HG03354 (cell line): ENCODE results near the gene KEAP1.
"Not testable (repeated sequence)": the region's sequence is repeated elsewhere in the genome, so short reads cannot be mapped to it uniquely, and the experiment has no call there.

Experiments used
- ATAC-seq: cut with Tn5 transposase; IDR thresholded peaks from one replicate; pipeline ENCODE4 v1.9.1; 2021; ENCODE audit warnings: mild to moderate bottlenecking; ENCODE audit not compliant: unreplicated experiment, poor library complexity, severe bottlenecking

KEAP1 gene

DNA sequence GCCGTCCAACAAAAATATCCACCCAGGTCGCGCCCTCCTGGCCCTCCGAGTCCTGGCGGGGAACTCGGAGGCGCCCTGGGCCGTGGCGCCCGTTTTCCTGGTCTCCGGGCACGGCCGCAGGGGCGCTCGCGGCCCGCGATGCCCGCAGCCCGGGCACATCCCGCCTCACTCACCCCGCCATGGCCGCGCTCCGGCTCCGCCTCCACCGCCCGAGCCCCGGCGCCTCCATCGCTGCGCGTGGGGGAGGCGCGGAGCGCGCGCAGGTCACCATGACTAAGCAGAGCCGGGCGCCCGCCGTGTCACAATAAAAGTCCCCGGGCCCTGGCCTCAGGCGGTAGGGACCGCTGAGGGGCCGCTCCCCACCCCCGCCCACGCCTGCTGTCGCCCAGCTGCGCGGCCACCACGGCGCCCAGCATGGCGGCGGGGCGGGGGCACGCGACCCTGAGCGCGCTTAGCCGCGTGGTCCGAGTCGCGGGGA is 593 bp downstream of the KEAP1 start:
- peak; percentile 83 for ATAC-seq

DNA sequence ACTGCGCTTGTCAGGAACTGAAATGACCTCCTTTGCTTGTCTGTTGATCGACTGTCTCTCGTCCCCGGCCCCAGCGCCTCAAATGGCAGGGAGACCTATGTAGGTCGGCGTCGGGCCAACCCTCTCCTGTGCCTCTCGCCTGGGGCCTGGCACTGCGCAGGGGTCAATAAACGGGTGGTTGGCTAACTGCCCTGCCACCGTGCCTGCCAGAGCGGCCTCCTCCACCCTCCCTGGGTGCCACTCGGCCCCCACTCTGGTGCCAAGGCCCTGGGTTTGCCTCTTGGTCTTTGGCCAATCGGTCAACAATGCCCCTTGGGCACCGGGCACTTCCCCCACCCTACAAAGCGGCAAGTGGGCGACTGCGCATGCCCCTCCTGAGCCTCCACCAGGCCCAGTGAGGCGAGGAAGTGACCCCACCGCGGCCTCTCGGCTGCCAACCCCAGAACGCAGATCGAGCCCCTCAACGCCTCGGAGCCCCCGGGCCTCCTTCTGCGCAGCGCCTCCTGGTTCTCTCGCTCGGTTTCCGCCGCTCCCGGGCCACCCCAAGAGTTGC is 1.1 kb downstream of the KEAP1 start:
- peak; percentile 45 for ATAC-seq

GRCh38 chr19:10500247-10500592 is 2.9 kb downstream of the KEAP1 start:
- ATAC-seq = no peak

- no peak for ATAC-seq
These were observed 3.5 kb downstream of the KEAP1 start for GRCh38 chr19:10499550-10500246.

- no peak for ATAC-seq
These were observed 5.8 kb downstream of the KEAP1 start for GRCh38 chr19:10497371-10497770.

DNA sequence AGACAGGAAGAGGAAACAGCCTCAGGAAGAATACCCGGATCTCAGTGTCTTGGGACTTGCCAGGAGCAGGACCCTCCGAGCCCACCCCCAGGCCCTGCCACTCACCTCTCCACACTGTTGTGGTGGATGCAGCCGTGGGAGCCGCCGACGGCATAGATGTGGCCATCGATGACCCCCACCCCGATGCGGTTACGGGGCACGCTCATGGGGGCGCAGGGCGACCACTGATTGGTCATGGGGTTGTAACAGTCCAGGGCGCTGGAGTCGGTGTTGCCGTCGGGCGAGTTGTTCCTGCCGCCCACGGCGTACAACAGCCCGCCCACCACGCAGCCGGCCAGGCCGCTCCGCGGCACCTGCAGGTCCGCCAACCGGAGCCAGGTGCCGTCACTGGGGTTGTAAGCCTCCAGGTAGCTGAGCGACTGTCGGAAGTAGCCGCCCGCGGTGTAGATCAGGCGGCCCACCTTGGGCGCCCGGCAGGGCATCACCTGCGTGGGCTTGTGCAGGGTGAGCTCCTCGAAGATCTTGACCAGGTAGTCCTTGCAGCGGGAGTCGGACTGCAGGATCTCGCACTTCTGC is 11.6 kb downstream of the KEAP1 start:
- no peak for ATAC-seq

DNA sequence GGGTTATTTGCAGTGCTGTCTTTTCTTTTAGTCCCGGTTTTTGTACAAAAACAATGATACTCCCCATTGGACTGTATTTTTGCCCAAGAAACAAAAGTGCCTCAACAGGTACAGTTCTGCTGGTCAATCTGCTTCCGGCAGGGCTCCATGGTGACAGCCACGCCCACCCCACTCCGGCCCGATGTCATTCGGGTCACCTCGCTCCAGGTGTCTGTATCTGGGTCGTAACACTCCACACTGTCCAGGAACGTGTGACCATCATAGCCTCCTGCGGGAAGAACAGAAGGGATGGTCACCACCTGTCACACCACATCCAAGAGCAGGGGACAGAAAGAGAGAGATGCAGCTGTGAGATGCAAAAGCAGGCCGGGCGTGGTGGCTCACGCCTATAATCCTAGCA is 16.6 kb downstream of the KEAP1 start:
- ATAC-seq = no peak

DNA sequence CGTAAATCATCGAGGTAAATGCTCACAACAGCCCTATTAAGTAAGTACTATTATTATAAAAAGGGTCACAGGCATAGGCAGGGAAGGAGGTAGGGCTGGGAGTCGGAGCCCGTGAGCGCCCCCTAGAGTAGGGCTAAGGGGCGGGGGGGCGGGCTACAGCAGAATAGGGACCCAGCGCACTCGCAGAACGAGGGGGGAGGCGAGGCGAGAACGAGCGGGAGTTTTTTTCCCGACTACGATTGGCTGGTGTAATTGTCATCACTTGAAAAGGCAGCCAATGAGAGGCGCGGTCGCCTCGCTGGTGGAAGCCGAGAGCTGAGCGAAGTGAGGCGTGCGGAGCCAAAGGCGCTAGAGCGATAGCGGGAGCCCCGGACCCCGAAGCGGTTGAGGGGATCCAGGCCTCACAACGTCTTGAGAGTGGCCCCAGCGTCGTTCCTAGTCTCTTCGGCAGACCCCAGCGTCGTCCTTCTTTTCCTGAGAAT is 24.2 kb downstream of the KEAP1 start:
- peak; percentile 52 for ATAC-seq

DNA sequence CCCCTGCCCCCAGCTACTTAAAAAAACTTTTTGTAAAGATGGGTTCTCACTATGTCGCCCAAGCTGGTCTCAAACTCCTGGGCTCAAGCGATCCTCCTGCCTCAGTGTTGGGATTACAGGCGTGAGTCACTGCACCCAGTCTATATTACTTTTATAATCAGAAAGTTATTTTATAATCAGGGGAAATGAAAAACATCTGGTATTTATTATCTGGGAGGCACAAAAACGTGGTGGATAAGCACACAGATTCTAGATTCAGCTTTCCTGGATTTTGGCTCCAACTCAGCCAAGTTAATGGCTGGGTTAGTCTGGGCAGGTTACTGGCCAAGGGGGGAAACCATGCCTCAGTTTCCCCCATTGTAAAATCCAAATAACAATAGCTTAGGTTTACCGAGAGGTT is 24.7 kb downstream of the KEAP1 start:
- no peak for ATAC-seq

DNA sequence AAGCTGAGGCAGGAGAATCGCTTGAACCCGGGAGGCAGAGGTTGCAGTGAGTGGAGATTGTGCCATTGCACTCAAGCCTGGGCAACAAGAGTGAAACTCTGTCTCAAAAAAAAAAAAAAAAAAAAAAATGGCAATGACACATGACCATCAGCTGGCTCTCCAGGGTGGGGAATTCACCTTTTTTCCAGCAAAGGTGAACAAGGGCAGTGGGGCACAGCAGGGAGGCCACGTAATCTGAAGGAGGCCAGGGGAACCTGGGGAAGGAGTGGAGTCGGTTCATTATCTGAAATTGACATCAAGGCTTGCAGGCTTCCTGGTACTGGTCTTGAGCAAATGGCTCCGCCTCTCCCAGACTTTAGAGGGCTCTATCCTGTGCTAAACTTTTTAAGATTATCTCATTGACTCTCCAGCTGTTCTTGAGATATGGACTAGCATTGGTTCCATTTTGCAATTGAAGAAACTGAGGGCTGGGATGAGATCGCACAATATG is 28.1 kb downstream of the KEAP1 start:
- ATAC-seq = no peak

DNA sequence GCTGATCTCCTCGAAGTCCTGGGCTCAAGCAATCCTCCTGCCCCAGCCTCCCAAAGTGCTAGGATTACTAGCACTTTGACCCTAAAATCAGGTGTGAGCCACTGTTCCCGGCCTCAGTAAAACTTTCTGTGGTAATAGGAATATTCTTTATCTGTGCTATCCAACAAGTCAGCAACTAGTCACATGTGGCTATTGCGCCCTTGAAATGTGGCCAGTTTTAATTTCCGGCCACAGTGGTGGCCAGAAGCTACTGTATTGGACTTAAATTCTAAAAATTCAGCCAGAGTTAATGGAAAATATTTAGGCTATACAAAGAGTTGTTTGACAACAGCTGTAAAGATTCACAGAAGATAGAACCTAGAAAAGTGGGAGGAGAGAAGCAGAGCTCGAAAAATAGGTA is 30.0 kb downstream of the KEAP1 start:
- ATAC-seq = no peak

DNA sequence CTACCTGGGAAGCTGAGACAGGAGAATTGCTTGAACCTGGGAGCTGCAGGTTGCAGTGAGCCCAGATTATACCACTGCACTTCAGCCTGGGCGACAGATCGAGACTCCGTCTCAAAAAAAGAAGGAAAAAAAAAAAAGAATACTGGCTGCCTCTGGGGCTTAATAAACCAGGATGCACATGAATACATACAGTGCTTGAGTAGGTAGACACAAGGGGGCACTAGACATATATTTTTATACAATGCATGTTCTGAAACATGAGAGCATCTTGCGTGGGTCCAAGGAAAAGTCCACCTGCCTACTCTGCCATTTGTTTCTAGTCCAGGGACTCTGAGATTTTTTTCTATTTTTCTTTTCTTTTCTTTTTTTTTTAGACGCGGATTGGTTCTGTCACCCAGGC is 31.2 kb downstream of the KEAP1 start:
- no peak for ATAC-seq

DNA sequence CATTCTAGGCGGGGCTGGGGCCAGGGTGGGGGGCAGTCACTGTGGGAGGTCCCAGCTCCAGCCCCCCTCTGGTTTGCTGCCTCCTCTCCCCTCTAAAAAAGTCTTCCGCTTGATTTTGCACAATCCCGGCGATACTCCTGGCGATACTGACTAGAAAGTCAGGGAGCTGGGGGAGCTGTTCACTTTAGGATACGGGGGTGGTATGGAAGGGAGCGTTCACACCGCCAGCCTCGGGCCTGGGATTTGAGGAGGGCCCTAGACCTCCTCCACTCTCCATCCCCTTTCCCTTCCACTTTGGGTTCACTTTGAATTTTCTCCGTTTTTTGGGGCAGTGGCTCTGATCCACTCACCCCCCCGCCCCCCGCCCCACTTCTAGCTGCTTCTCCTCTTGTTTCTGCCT is 35.0 kb downstream of the KEAP1 start:
- no peak for ATAC-seq

DNA sequence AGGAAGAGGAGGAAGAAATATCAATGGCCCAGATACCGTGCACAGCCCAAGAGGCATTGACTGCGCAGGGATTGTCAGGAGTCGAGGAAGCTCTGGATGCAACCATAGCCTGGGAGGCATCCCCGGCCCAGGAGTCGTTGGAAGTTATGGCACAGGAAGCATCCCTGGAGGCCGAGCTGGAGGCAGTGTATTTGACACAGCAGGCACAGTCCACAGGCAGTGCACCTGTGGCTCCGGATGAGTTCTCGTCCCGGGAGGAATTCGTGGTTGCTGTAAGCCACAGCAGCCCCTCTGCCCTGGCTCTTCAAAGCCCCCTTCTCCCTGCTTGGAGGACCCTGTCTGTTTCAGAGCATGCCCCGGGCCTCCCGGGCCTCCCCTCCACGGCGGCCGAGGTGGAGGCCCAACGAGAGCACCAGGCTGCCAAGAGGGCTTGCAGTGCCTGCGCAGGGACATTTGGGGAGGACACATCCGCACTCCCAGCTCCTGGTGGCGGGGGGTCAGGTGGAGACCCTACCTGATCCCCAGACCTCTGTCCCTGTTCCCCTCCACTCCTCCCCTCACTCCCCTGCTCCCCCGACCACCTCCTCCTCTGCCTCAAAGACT is 36.0 kb downstream of the KEAP1 start:
- ATAC-seq = no peak

DNA sequence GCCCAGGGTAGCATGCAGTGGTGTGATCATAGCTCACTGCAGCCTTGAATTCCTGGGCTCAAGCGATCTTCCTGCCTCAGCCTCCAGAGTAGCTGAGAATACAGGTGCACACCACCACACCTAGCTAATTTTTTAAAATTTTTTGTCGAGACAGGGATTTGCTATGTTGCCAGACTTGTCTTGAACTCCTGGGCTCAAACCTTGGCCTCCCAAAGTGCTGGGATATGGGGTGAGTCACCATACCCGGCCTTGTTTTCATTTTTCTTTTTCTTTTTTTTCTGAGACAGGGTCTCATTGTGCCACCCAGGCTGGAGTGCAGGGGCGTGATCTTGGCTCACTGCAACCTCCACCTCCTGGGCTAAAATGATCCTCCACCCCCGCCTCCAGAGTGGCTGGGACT is 38.7 kb downstream of the KEAP1 start:
- no peak for ATAC-seq

- no peak for ATAC-seq
These were observed 40.6 kb downstream of the KEAP1 start for GRCh38 chr19:10462557-10462956.

DNA sequence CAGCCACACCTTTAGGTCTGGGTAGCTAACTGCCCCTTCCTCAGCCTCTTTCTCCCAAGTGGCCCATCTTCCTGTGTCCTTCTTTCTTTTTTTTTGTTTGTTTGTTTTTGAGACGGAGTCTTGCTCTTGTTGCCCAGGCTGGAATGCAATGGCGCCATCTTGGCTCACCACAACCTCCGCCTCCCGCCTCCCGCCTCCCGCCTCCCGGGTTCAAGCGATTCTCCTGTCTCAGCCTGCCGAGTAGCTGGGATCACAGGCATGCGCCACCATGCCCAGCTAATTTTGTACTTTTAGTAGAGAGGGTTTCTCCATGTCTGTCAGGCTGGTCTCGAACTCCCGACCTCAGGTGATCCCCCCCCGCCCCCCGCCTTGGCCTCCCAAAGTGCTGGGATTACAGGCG is 41.1 kb downstream of the KEAP1 start:
- ATAC-seq = not testable (repeated sequence)

GRCh38 chr19:10461047-10461949 is 41.9 kb downstream of the KEAP1 start:
- ATAC-seq = peak; percentile 92

DNA sequence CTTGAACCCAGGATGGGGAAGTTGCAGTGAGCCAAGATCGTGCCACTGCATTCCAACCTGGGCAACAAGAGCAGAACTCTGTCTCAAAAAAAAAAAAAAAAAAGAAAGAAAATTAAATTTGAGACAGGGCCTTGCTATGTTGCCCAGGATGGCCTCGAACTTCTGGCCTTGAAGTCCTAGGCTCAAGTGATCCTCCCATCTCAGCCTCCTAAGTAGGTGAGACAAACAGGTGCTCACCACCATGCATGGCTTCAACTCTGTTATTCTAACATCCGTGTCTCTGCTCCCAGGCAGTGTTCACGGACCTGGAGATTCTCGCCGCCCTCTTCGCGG is 42.5 kb downstream of the KEAP1 start:
- ATAC-seq = no peak

DNA sequence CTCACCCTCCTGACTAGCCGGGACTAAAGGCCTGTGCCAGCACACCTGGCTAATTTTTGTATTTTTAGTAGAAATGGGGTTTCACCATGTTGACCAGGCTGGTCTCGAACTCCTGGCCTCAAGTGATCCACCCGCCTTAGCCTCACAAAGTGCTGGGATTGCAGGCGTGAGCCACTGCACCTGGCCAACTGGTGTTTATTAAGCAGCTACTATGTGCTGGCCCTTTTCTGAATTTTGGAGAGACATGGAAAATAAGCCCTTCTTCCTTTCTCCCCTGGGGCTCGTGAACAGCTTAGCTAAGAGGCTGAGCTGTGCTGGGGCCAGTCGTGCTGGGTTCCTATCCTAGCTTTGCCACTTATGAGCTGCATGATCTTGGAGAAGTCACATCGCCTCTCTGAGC is 44.4 kb downstream of the KEAP1 start:
- not testable (repeated sequence) for ATAC-seq
